ENCODE results near the gene HS6ST3.

Gene HS6ST3

GRCh38 chr13:96728463-96728862 is 638.6 kb downstream of the HS6ST3 start:
- DNase-seq (ENCODE audit: low read depth), result no peak
- in situ Hi-C loops (cut with HindIII; ENCODE audit: low sequenced_read_pairs), result no loop called here

GRCh38 chr13:96730676-96731075 is 640.8 kb downstream of the HS6ST3 start:
- TF ChIP-seq CTCF (IDR thresholded peaks at IDR 0.05; ENCODE audit: low read depth, low read length, missing control alignments), result no peak
- in situ Hi-C loops (cut with HindIII; ENCODE audit: low sequenced_read_pairs), result no loop called here
- no peak for DNase-seq (ENCODE audit: low read depth)
- no peak overlapping the region for H3K4me3 ChIP-seq (ENCODE audit: low read depth, low read length)

More at GRCh38 chr13:96728463-96728862, 638.6 kb downstream of the HS6ST3 start:
- no peak overlapping the region for H3K4me3 ChIP-seq (ENCODE audit: low read depth, low read length)
- TF ChIP-seq CTCF (IDR thresholded peaks at IDR 0.05; ENCODE audit: low read depth, low read length, missing control alignments), result no peak

- in situ Hi-C loops (cut with HindIII; ENCODE audit: low sequenced_read_pairs), result no loop called here
- no peak for DNase-seq (ENCODE audit: low read depth)
- no peak overlapping the region for H3K4me3 ChIP-seq (ENCODE audit: low read depth, low read length)
- TF ChIP-seq CTCF (IDR thresholded peaks at IDR 0.05; ENCODE audit: low read depth, low read length, missing control alignments), result no peak
Measured at GRCh38 chr13:96734499-96734898, 644.6 kb downstream of the HS6ST3 start.

- in situ Hi-C loops (cut with HindIII; ENCODE audit: low sequenced_read_pairs), result no loop called here
- DNase-seq (ENCODE audit: low read depth), result no peak
- no peak for TF ChIP-seq CTCF (IDR thresholded peaks at IDR 0.05; ENCODE audit: low read depth, low read length, missing control alignments)
- no peak overlapping the region for H3K4me3 ChIP-seq (ENCODE audit: low read depth, low read length)
Measured at GRCh38 chr13:96741779-96742178, 651.9 kb downstream of the HS6ST3 start.

- no peak for DNase-seq (ENCODE audit: low read depth)
Measured at GRCh38 chr13:96743296-96744089, 653.6 kb downstream of the HS6ST3 start.

More at GRCh38 chr13:96743296-96744089, 653.6 kb downstream of the HS6ST3 start:
- no peak overlapping the region for H3K4me3 ChIP-seq (ENCODE audit: low read depth, low read length)
- in situ Hi-C loops (cut with HindIII; ENCODE audit: low sequenced_read_pairs), result no loop called here
- TF ChIP-seq CTCF (IDR thresholded peaks at IDR 0.05; ENCODE audit: low read depth, low read length, missing control alignments), result no peak
